ENCODE results near the gene SPAG7. TPM values are rescaled to one million over a fixed set of nuclear protein-coding genes. Genes with fewer than 3 reads are reported as not detected.

The SPAG7 gene, protein sequence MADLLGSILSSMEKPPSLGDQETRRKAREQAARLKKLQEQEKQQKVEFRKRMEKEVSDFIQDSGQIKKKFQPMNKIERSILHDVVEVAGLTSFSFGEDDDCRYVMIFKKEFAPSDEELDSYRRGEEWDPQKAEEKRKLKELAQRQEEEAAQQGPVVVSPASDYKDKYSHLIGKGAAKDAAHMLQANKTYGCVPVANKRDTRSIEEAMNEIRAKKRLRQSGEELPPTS
- total RNA-seq: 64.0 and 77.2 TPM in 2 replicates

GRCh38 chr17:4967539-4968485, at the start of gene SPAG7:
SPAG7 (minus strand) TSS chr17:4967817; CDS start chr17:4967804, 13 bp downstream.

GRCh38 chr17:4997302-4998026, 29.8 kb upstream of the SPAG7 start, which contains the start of the genes INCA1 and KIF1C:
INCA1 (minus strand) TSS chr17:4997522; CDS start chr17:4994437, 3,085 bp downstream.
KIF1C (plus strand) TSS chr17:4997950; CDS start chr17:5000247, 2,297 bp downstream.

DNA sequence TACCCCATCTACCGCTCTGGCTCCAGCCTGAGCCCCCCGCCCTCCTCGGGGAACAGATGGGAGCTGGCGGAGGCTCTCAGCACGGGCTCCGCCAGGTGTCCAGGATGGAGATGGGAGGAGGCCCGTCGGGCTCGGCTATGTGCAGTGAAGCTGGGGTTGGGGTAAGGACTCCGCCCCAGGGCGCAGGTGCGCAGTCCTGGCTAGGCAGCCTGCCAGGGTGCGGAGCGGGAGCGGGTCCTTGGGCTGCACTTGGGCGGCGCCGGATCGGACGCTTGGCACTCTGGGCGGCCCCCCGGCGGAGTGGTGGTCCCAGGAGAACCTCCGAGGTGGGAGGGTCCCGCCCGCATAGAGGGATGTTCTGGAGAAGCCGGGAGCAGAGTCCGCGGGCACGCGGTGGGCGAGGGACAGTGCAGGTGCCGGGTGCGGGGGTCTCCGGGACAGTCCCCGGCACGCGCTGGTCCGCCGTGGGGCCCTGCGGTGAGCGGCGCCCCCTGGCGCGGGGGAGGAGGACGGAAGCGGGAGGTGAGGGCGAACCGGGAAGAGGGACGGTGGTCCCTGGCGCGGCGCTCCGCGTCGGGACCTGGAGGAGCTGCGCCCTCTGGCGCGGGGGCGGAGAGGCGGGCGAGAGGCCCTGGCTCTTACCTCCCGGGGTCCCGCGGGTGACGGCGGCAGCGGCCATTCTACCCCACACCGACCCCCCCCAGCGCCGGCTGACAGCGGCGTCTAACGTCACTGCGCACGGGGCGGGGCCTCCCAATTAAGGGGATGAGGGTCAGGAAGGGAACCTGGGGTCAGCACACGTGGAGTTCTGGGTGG, 19.5 kb upstream of the SPAG7 start, which contains the start of gene CAMTA2:
CAMTA2 (minus strand) TSS at position 725 of the 816 bp plus-strand sequence. CDS start 1,453 bp downstream, outside the sequence.

DNA sequence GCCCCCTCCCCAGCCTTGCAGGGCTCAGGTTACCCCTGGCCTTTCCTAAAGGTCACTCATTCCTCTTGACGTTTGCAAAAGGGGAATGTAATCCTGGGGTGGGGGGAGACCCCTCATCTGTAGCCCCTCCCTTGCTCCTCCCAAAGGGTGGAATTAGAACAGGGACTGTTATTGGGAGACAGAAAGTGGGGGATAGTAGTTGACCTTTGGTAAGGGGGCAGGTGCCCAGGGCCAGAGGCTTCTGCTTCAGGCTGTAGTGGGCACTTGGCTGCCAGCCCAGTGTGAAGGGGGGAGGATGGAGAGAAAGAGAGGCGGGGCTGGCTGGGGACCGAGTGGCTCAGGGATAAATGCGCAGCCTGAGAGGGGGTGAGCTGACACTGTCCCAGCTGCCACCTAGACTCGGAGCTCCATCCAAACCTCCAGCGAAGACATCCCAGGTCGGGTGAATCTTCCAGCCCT, 16.8 kb downstream of the SPAG7 start, which contains the start of gene ENO3:
ENO3 (plus strand) TSS at position 374 of the 459 bp plus-strand sequence. CDS start 711 bp downstream, outside the sequence.

DNA sequence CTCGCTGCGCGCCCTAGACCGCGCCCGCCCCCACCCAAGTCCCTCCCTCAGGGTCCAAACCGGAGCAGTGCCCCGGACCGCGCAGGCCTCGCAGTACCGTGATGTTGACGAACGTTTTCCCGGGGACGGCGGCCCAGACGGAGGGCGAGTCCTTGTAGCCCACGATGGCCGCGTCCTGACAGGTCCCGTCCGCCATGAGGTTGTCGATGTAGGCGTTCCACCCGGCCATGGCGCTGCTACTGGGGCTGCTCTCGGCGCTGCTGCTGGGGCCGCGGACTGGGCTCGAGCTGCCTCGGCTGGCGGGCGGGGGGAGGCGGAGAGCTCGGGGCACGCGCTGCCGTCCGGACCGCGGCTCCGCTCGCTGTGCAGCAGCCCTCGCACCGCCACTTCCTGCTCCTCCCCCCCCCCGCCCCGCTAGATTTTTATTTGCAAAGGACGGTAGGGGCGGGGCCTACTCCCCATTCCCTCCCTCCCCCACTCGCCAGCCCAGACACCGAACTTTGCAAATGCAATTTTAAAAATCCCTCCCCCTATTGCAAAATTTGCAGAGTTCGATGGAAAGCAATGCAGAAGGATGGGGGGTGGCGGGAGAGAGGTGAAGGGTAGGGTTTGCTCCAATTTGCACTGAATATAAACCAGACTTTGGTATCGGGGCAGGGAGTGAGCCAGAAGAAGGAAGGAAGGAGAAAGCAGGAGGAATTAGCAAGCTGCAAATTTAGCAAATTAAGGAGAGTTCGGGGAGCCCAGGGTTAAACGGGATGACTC, 19.3 kb downstream of the SPAG7 start, which contains the start of gene PFN1:
PFN1 (minus strand) TSS at position 365 of the 765 bp plus-strand sequence; CDS start at position 229, 136 bp downstream.

DNA sequence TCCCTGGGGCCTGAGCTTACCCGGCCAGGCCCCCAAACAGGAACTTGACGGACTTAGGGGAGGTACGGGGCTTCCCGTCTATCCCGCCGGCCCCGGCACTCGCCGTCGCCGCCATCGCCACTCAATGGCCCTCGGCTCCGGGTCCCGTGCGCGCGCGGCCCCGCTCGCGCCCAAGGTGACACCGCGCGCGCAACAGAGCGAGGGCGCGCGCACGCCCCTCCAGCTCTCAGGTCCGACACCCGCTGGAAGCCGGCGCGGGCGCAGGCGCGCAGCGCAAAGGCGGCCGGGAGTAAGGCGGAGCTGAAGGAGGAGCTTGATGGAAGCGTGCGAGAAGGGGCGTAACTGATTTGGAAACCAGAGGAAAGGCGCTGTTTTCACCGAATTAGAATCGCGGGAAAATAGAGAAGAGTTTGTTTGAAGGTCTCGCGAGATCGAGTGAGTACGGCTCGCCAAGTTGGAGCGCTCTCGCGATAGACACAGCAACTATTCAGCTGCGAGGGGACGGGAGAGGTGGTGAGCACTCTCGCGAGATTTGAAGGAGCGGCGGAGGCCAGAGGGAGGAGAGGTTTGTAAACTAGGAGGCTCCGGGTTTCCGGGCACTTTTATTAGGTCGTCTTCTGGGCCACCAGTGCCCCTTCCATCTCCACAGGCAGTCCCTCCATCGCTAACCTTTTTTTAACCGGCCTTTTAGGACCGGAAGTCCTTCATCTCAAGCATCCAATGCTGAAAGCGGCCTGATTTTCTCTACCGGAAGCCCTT, 27.6 kb downstream of the SPAG7 start, which contains the start of the genes RNF167 and SLC25A11:
RNF167 (plus strand) TSS at position 473 of the 759 bp plus-strand sequence. CDS start 642 bp downstream, outside the sequence.
SLC25A11 (minus strand) TSS at position 251 of the 759 bp plus-strand sequence; CDS start at position 115, 136 bp downstream.

DNA sequence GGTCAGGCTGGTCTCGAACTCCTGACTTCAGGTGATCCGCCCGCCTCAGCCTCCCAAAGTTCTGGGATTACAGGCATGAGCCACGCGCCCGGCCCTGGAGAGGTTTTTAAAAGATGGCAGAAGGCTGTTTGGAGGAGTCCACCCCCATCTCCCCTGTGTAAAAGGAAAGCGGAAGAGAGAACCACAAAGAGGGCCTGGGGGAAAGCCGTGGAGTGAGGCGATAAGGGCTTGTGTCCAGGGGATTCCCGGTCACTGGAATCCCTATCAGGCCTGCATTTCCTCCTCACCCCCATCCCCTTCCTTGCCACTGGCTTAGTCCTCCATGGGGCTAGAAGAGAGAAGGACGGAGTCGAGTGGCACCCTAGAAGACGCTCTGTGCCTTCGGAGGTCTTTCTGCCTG, 35.7 kb downstream of the SPAG7 start, which contains the start of gene GP1BA:
GP1BA (plus strand) TSS at position 315 of the 400 bp plus-strand sequence. CDS start 328 bp downstream, outside the sequence.

Other genes starting within 250 kb of the SPAG7 start
- 26.4 and 40.1 TPM in 2 replicates for gene MED11, start 236.4 kb downstream of the SPAG7 start, total RNA-seq
- gene ZMYND15, start 228.0 kb downstream of the SPAG7 start, total RNA-seq: 0.08 and 0.11 TPM in 2 replicates
- gene CXCL16, start 227.9 kb downstream of the SPAG7 start, total RNA-seq: 1.9 and 14.8 TPM in 2 replicates
- not detected in 2 replicates for gene TM4SF5, start 195.9 kb downstream of the SPAG7 start, total RNA-seq
- gene VMO1, start 181.5 kb downstream of the SPAG7 start, total RNA-seq: 0.31 TPM in 1 of 2 replicates, not detected in the other
- not detected in 2 replicates for gene GLTPD2, start 178.9 kb downstream of the SPAG7 start, total RNA-seq
- gene PSMB6, start 171.7 kb downstream of the SPAG7 start, total RNA-seq: 272 and 338 TPM in 2 replicates
- gene PLD2, start 160.7 kb downstream of the SPAG7 start, total RNA-seq: 19.6 and 23.9 TPM in 2 replicates
- gene MINK1, start 134.5 kb downstream of the SPAG7 start, total RNA-seq: 43.4 and 65.6 TPM in 2 replicates
- gene C17orf107, start 68.3 kb downstream of the SPAG7 start, total RNA-seq: 1.1 and 2.2 TPM in 2 replicates
- gene CHRNE, start 64.7 kb downstream of the SPAG7 start, total RNA-seq: not detected in 2 replicates
- not detected in 2 replicates for gene GP1BA, start 35.5 kb downstream of the SPAG7 start, total RNA-seq
- 53.0 and 63.6 TPM in 2 replicates for gene SLC25A11, start 27.8 kb downstream of the SPAG7 start, total RNA-seq
- 50.5 and 60.4 TPM in 2 replicates for gene RNF167, start 27.5 kb downstream of the SPAG7 start, total RNA-seq
- 1,881 and 2,020 TPM in 2 replicates for gene PFN1, start 19.3 kb downstream of the SPAG7 start, total RNA-seq
- gene ENO3, start 16.7 kb downstream of the SPAG7 start, total RNA-seq: 0.61 and 0.86 TPM in 2 replicates
- 9.7 and 22.2 TPM in 2 replicates for gene CAMTA2, start 19.9 kb upstream of the SPAG7 start, total RNA-seq
- 0.08 TPM in 1 of 2 replicates, not detected in the other for gene INCA1, start 29.7 kb upstream of the SPAG7 start, total RNA-seq
- 73.7 and 76.2 TPM in 2 replicates for gene KIF1C, start 30.1 kb upstream of the SPAG7 start, total RNA-seq
- gene SLC52A1, start 67.6 kb upstream of the SPAG7 start, total RNA-seq: 0.08 and 0.62 TPM in 2 replicates
- 0.30 and 0.94 TPM in 2 replicates for gene ZFP3, start 110.7 kb upstream of the SPAG7 start, total RNA-seq
- 5.8 and 5.9 TPM in 2 replicates for gene ZNF232, start 144.1 kb upstream of the SPAG7 start, total RNA-seq
- under 0.01 TPM in 1 of 2 replicates, not detected in the other for gene USP6, start 148.2 kb upstream of the SPAG7 start, total RNA-seq
- 0.87 and 2.1 TPM in 2 replicates for gene ZNF594, start 224.1 kb upstream of the SPAG7 start, total RNA-seq